Upper lobe of left lung (tissue), 4 donors: Measurements from ENCODE around the gene USP37.

Source experiments
- EP300 ChIP-seq, 4 donors: sonication (generic); formaldehyde crosslinking; IDR thresholded peaks; one replicate each; pipeline ENCODE4 v1.5.1; 2017; ENCODE audit warnings: antibody characterized with exemption in 4 of 4, control low read depth in 2 of 4
- POLR2AphosphoS5 ChIP-seq, 2 donors: sonication (generic); formaldehyde crosslinking; IDR thresholded peaks; one replicate each; pipeline ENCODE4 v1.5.1; 2017; ENCODE audit warnings: antibody characterized with exemption in 2 of 2
- TF ChIP-seq, protein P1 (sequence below), 6 experiments: fragments of 450-650 bp in 4 of 6; fragments of 200-600 bp in 2 of 6; sonication (generic) in 2 of 6; IDR thresholded peaks; one replicate each; pipeline ENCODE4 v1.5.1; 2016 to 2019; ENCODE audit warnings: antibody characterized with exemption in 6 of 6

DNA sequence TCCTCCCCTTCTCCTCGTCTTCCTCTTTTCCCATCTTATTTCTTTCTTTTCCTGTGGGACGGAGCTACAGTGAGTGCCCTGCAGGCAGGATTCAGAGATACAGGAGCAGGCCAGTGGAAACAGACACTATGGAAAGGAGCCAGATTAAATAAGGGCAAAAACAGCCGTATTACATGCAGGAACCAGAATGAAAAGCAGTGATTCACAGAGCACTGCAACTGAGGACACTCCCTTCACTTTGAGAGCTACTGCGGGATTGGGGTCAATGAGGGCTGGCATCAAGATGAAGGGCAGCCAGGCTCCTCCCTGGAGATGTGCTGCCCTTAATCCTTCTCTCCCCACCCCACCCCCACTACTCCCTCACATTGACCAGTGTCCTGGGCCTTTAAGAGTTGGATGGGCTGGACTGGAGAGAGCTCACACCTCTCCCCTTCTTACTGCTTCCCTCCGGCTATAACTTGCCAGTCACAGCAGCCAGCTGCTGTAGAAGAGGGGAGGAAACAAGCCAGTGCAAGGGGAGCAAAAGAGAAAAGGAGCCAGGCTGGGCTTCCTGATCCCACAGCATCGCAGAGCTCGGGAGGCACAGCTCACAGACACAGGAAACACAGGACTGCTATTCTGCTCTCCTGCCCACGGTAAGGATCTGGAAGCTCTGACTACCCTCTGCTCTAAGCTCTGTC is 39.4 kb upstream of the USP37 start, which contains the start of gene PLCD4:
- TF ChIP-seq, protein P1, sequence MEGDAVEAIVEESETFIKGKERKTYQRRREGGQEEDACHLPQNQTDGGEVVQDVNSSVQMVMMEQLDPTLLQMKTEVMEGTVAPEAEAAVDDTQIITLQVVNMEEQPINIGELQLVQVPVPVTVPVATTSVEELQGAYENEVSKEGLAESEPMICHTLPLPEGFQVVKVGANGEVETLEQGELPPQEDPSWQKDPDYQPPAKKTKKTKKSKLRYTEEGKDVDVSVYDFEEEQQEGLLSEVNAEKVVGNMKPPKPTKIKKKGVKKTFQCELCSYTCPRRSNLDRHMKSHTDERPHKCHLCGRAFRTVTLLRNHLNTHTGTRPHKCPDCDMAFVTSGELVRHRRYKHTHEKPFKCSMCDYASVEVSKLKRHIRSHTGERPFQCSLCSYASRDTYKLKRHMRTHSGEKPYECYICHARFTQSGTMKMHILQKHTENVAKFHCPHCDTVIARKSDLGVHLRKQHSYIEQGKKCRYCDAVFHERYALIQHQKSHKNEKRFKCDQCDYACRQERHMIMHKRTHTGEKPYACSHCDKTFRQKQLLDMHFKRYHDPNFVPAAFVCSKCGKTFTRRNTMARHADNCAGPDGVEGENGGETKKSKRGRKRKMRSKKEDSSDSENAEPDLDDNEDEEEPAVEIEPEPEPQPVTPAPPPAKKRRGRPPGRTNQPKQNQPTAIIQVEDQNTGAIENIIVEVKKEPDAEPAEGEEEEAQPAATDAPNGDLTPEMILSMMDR (IDR thresholded peaks at IDR 0.05), result no peak
- TF ChIP-seq POLR2AphosphoS5 (IDR thresholded peaks at IDR 0.05), result no peak
- TF ChIP-seq EP300 (IDR thresholded peaks at IDR 0.05), result no peak
